SU-DHL-6 (cell line): ENCODE results near the gene CDH23.

Experiments used
- H2AFZ ChIP-seq: fragments of 200-600 bp; sonication (generic); 2 replicates; pipeline ENCODE4 v1.6.1; 2014; ENCODE audit warnings: low read depth, mild to moderate bottlenecking, moderate library complexity, mixed read lengths, antibody characterized with exemption, low read length; ENCODE audit not compliant: severe bottlenecking
- H3F3A ChIP-seq: fragments of 200-600 bp; shearing (Covaris generic); 2 replicates; pipeline ENCODE4 v1.6.0; 2016; ENCODE audit warnings: antibody characterized with exemption, mild to moderate bottlenecking; ENCODE audit not compliant: insufficient read depth
- H3K27ac ChIP-seq: fragments of 200-600 bp; sonication (generic); 2 replicates; pipeline ENCODE4 v1.5.1; 2016; ENCODE audit warnings: low read depth, mild to moderate bottlenecking, low read length, moderate library complexity, mixed read lengths
- H3K27me3 ChIP-seq: fragments of 200-600 bp; sonication (generic), shearing (Covaris generic); 2 replicates; pipeline ENCODE4 v1.6.0; 2014; ENCODE audit warnings: mild to moderate bottlenecking, low read length
- H3K36me3 ChIP-seq: fragments of 200-600 bp; sonication (generic); 2 replicates; pipeline ENCODE4 v1.6.1; 2014; ENCODE audit warnings: mild to moderate bottlenecking, low read length, mixed read lengths
- H3K4me2 ChIP-seq: fragments of 300-600, 200-600 bp; shearing (Covaris generic), sonication (generic); 2 replicates; pipeline ENCODE4 v1.6.0; 2014; ENCODE audit warnings: low read length, low read depth, mild to moderate bottlenecking; ENCODE audit not compliant: poor library complexity, severe bottlenecking
- H3K4me3 ChIP-seq: fragments of 200-600 bp; sonication (generic); 2 replicates; pipeline ENCODE4 v1.5.1; 2014; ENCODE audit warnings: antibody characterized with exemption, low read length, mild to moderate bottlenecking, mixed read lengths; ENCODE audit not compliant: insufficient read depth, poor library complexity, severe bottlenecking
- H3K79me2 ChIP-seq: fragments of 200-600 bp; sonication (generic); 2 replicates; pipeline ENCODE4 v1.6.1; 2014; ENCODE audit warnings: mild to moderate bottlenecking, low read length, moderate library complexity; ENCODE audit not compliant: insufficient read depth
- H3K9ac ChIP-seq: fragments of 200-600 bp; sonication (generic); 2 replicates; pipeline ENCODE4 v1.7.0; 2014; ENCODE audit warnings: mild to moderate bottlenecking, low read length
- H3K9me2 ChIP-seq: fragments of 200-600 bp; sonication (generic); replicated peaks from 2 replicates; pipeline ENCODE4 v1.6.1; 2014; ENCODE audit warnings: low read length; ENCODE audit not compliant: insufficient read depth
- H3K9me3 ChIP-seq: fragments of 200-600 bp; sonication (generic); 2 replicates; pipeline ENCODE4 v1.6.1; 2014; ENCODE audit warnings: low read length, mixed read lengths; ENCODE audit not compliant: insufficient read depth
- H4K20me1 ChIP-seq: fragments of 200-600 bp; sonication (generic); 2 replicates; pipeline ENCODE4 v1.6.1; 2014; ENCODE audit warnings: low read depth, mild to moderate bottlenecking, antibody characterized with exemption, low read length, moderate library complexity, mixed read lengths
- EZH2phosphoT487 ChIP-seq: fragments of 200-600 bp; sonication (generic), shearing (Covaris generic); conservative IDR thresholded peaks from 2 replicates; pipeline ENCODE4 v1.6.1; 2018; ENCODE audit warnings: mild to moderate bottlenecking, antibody characterized with exemption, low read length, moderate library complexity, mixed read lengths
- TF ChIP-seq, protein P1 (sequence below): fragments of 200-600 bp; sonication (generic); IDR thresholded peaks from one replicate; pipeline ENCODE4 v1.5.1; 2017; ENCODE audit warnings: antibody characterized with exemption, mild to moderate bottlenecking, low read length, moderate library complexity; ENCODE audit not compliant: insufficient read depth, poor library complexity, severe bottlenecking

Gene CDH23

DNA sequence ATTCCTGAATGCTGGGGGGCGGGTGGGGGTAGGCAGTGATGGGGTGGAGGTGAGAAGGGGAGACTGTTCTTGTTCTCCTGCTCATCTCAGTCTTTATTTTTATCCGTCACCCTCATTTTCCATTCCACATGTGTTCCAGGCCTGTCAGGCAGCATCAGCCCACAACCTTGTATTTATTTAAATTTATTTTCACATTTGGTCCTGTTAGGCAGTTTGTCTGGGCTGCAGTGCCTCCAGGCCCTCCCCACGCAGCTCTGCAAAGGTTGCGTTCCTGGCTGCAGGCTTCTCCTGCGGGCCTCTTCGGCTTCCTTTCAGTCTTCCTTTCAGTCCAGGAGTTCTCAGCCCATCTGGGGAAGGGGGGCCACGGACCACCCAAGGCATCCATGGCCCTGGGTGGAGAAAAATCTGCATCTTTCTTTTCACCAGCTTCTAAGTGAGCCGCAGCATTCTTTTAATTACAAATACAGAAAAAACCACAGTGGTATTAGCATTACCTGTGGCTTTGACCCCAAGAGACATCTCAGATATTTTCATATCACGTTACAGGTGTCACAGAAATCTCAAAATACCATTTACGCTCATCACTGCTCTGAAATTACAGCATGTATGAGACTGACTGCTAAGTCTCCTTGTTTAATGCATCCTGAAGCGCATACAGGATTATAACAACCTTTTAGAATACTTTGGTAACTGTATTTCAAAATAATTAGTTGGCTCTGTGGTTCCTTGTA is 228.9 kb downstream of the CDH23 start:
- TF ChIP-seq EZH2phosphoT487: no peak
- TF ChIP-seq, protein P1, sequence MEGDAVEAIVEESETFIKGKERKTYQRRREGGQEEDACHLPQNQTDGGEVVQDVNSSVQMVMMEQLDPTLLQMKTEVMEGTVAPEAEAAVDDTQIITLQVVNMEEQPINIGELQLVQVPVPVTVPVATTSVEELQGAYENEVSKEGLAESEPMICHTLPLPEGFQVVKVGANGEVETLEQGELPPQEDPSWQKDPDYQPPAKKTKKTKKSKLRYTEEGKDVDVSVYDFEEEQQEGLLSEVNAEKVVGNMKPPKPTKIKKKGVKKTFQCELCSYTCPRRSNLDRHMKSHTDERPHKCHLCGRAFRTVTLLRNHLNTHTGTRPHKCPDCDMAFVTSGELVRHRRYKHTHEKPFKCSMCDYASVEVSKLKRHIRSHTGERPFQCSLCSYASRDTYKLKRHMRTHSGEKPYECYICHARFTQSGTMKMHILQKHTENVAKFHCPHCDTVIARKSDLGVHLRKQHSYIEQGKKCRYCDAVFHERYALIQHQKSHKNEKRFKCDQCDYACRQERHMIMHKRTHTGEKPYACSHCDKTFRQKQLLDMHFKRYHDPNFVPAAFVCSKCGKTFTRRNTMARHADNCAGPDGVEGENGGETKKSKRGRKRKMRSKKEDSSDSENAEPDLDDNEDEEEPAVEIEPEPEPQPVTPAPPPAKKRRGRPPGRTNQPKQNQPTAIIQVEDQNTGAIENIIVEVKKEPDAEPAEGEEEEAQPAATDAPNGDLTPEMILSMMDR: no peak
- H3K27ac ChIP-seq: no peak overlapping the region

DNA sequence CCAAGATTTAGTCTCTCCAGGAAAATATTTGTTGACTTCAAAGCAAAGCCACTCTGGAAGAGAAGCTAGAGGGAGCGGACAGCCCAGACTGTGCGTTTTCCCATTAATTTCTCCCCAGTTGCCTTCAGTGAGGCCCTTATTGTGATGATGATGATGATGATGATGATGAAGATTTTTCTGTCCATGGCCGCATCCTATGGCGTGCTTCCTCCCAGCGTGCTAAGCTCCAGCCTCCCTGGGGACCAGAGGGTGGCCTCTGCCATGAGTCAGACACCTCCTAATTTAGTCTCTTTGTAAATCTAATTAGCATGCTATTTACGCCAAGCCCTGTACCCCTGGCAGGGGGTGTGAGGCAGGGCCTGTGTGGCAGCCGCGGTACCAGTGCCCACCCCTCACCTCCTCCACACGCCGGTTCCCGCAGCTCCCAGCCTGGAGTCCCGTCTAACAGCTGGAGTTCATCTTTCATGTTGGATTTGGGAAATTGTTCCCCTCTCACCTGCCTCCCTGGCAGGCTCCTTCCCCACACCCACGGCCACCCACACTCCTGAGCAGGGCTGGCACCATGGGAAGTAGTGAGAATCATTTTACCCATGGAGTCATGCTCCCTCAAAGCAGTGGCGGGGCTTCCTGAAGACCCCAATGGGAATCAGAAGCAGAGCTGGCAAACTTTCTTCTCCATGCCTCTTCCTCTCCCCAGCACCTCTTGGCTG is 230.7 kb downstream of the CDH23 start:
- Histone ChIP-seq H3K36me3 (no peaks in the 10 kb centered on the region), H3K9ac (no peak overlapping the region), H3K27ac (no peak overlapping the region), H4K20me1 (no peaks in the 10 kb centered on the region), H3F3A (no peaks in the 10 kb centered on the region), H3K27me3 (no peaks in the 10 kb centered on the region), H3K9me2 (no peaks in the 10 kb centered on the region), H2AFZ (no peak overlapping the region), H3K4me2 (no peak overlapping the region), H3K79me2 (no peaks in the 10 kb centered on the region), H3K4me3 (no peak overlapping the region), H3K9me3 (no peaks in the 10 kb centered on the region)
- TF ChIP-seq, protein P1: no peak
- TF ChIP-seq EZH2phosphoT487: no peak

More for the DNA sequence above, 228.9 kb downstream of the CDH23 start:
- no peaks in the 10 kb centered on the region for H3K79me2 ChIP-seq
- H3K9ac ChIP-seq: no peak overlapping the region
- no peak overlapping the region for H3K4me3 ChIP-seq
- no peaks in the 10 kb centered on the region for H3K9me2 ChIP-seq
- no peaks in the 10 kb centered on the region for H3K9me3 ChIP-seq
- H3F3A ChIP-seq: no peaks in the 10 kb centered on the region
- no peak overlapping the region for H3K4me2 ChIP-seq
- H3K27me3 ChIP-seq: no peaks in the 10 kb centered on the region
- no peaks in the 10 kb centered on the region for H3K36me3 ChIP-seq
- no peaks in the 10 kb centered on the region for H4K20me1 ChIP-seq
- no peak overlapping the region for H2AFZ ChIP-seq

DNA sequence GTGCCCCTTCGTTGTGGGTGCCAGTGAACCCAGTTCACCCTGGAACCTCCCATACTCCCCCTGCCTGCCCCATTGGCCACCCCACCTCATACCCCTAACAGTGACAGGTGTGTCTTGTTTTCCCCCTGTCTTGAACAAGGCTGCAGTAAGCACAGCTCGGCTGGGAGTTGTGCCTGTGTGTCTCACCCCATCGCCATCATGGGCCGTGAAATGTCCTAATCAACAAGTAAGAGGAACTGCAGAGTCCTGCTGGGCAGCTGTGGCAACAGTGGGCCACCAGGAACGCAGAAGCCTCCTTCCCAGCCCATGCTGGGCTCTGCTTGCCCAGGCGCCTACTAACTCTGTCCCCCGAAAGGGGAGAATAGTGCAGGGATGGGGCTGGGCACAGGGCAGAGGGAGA is 231.2 kb downstream of the CDH23 start:
- Histone ChIP-seq H3K9me3 (no peaks in the 10 kb centered on the region), H3K27ac (no peak overlapping the region), H3K36me3 (no peaks in the 10 kb centered on the region), H3K79me2 (no peaks in the 10 kb centered on the region), H4K20me1 (no peaks in the 10 kb centered on the region), H3K9ac (no peak overlapping the region), H3K4me3 (no peak overlapping the region), H3F3A (no peaks in the 10 kb centered on the region), H3K4me2 (no peak overlapping the region), H2AFZ (no peak overlapping the region), H3K27me3 (no peaks in the 10 kb centered on the region), H3K9me2 (no peaks in the 10 kb centered on the region)
- TF ChIP-seq, protein P1: no peak
- TF ChIP-seq EZH2phosphoT487: no peak
